PC-9 (cell line): Measurements from ENCODE around the gene SYDE2. TPM values are rescaled to one million over a fixed set of nuclear protein-coding genes. Genes with fewer than 3 reads are reported as not detected.

ENCODE experiments used
- BruUV-seq: library from RNA; stranded (reverse); fragments of 400-500 nt; replicated peaks from 2 replicates; lab custom pipeline; 2021; lab: Mats Ljungman, UMichigan
- CTCF ChIA-PET: fragments of 300-600 bp; sonication (Branson Sonifier 250); formaldehyde crosslinking; loops from one replicate; lab custom pipeline; 2022; ENCODE audit warnings: antibody characterized with exemption; lab: Charles Lee
- POLR2A ChIA-PET: fragments of 300-600 bp; sonication (Branson Sonifier 250); formaldehyde crosslinking; loops from one replicate; lab custom pipeline; 2022; ENCODE audit warnings: antibody characterized with exemption; ENCODE audit not compliant: unreplicated experiment; lab: Charles Lee
- DNase-seq, 2 experiments: peaks; one replicate each; pipeline versions ENCODE4 v3.0.0 to v3.0.0-alpha.2; 2015 to 2022; ENCODE audit warnings: mixed read lengths in 1 of 2
- H2AFZ ChIP-seq: fragments of 200-600 bp; sonication (generic); 2 replicates; pipeline ENCODE4 v1.8.1; 2017; ENCODE audit warnings: antibody characterized with exemption
- H3F3A ChIP-seq: fragments of 200-600 bp; sonication (generic); 2 replicates; pipeline ENCODE4 v1.8.1; 2017; ENCODE audit warnings: antibody characterized with exemption, mild to moderate bottlenecking, low read depth; ENCODE audit not compliant: insufficient read depth
- H3K27ac ChIP-seq: fragments of 200-600 bp; sonication (generic); 2 replicates; pipeline ENCODE4 v1.6.1; 2016; ENCODE audit warnings: mixed run types
- H3K27me3 ChIP-seq: fragments of 200-600 bp; sonication (generic); 2 replicates; pipeline ENCODE4 v1.6.1; 2016; ENCODE audit warnings: low read depth, mixed run types; ENCODE audit not compliant: insufficient read depth
- H3K36me3 ChIP-seq: fragments of 200-600 bp; sonication (generic); 2 replicates; pipeline ENCODE4 v1.6.1; 2016; ENCODE audit warnings: low read depth, mixed run types
- H3K4me1 ChIP-seq: fragments of 200-600 bp; sonication (generic); replicated peaks from 2 replicates; pipeline ENCODE4 v1.6.1; 2016; ENCODE audit warnings: mixed run types; ENCODE audit not compliant: insufficient read depth
- H3K4me2 ChIP-seq: fragments of 200-600 bp; sonication (generic); 2 replicates; pipeline ENCODE4 v1.6.1; 2017; ENCODE audit warnings: mixed run types
- H3K4me3 ChIP-seq: fragments of 200-600 bp; sonication (generic); 2 replicates; pipeline ENCODE4 v1.6.1; 2016; ENCODE audit warnings: mixed run types
- H3K79me2 ChIP-seq: fragments of 200-600 bp; sonication (generic); 2 replicates; pipeline ENCODE4 v1.6.1; 2017; ENCODE audit warnings: low read depth, mixed run types
- H3K9me2 ChIP-seq: fragments of 200-600 bp; sonication (generic); 2 replicates; pipeline ENCODE4 v1.8.1; 2017; ENCODE audit warnings: mild to moderate bottlenecking; ENCODE audit not compliant: insufficient read depth
- H3K9me3 ChIP-seq: fragments of 200-600 bp; sonication (generic); 2 replicates; pipeline ENCODE4 v1.8.1; 2016; ENCODE audit warnings: low read depth; ENCODE audit not compliant: insufficient read depth
- H4K20me1 ChIP-seq: fragments of 200-600 bp; sonication (generic); 2 replicates; pipeline ENCODE4 v1.8.1; 2017; ENCODE audit not compliant: insufficient read depth
- CTCF ChIP-seq: fragments of 200-600 bp; sonication (generic); conservative IDR thresholded peaks from 2 replicates; pipeline ENCODE4 v1.6.1; 2017; ENCODE audit warnings: mixed run types, antibody characterized with exemption, mild to moderate bottlenecking, moderate library complexity
- EZH2 ChIP-seq: fragments of 200-600 bp; sonication (generic); IDR thresholded peaks from 2 replicates; pipeline ENCODE4 v1.8.0; 2017; ENCODE audit warnings: antibody characterized with exemption, low read depth
- intact Hi-C: fragments of 100-400 bp; cut with micrococcal nuclease; formaldehyde crosslinking; loops from one replicate; pipeline ENCODE4 v1.10.0; 2022; ENCODE audit not compliant: unreplicated experiment
- total RNA-seq: library from RNA; stranded (reverse); gene quantifications from 2 replicates; pipeline ENCODE4 v1.2.3, GENCODE V29; 2021

SYDE2 gene
- total RNA-seq, 1 experiment from 2014 or later = 10.3 TPM

DNA sequence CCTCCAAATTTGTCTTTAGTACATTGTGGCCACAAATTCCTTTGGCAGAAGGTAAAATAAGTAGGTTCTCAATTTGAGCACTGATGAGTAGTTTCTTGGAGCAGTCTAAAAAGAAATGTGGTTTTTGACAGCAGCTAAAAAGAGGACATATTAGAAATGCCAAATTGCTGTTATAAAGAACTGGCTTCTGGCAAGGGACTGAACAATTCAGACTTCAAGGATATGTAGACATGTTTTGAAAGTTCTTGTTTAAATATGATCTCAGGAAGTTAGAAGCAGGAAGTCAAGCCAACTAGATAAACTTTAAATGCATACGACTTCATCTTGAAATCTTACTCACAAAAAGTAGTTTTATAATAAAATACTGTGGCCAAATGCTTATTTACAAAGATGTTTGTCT is 39.8 kb upstream of the SYDE2 start:
- intact Hi-C loops = no loop called here
- H4K20me1 ChIP-seq = no peaks in the 10 kb centered on the region
- H3K4me3 ChIP-seq = no peak overlapping the region
- no peak overlapping the region for H2AFZ ChIP-seq
- ChIA-PET CTCF (interaction anchor here (2.0 kb wide), 1 partner anchor 296 kb away, joined by 9 read pairs; no protein-coding TSS in a partner anchor), POLR2A (no interaction called here)
- H3K4me2 ChIP-seq = no peak overlapping the region
- H3K27me3 ChIP-seq = no peaks in the 10 kb centered on the region
- H3K4me1 ChIP-seq = peaks cover 22% of the 10 kb centered on the region
- 0 out of 2 replicates have a peak, but pooled peaks cover 6% of the 10 kb centered on the region for H3F3A ChIP-seq
- TF ChIP-seq EZH2 = no peak
- no peak for TF ChIP-seq CTCF
- H3K79me2 ChIP-seq = no peaks in the 10 kb centered on the region
- no TSS peak for BruUV-seq
- H3K27ac ChIP-seq = no peak overlapping the region
- H3K9me3 ChIP-seq = no peaks in the 10 kb centered on the region; the same call in 1 of the 2 replicates
- no peak for DNase-seq
- no peaks in the 10 kb centered on the region for H3K36me3 ChIP-seq
- no peaks in the 10 kb centered on the region for H3K9me2 ChIP-seq

GRCh38 chr1:85240174-85240601 is 39.4 kb upstream of the SYDE2 start:
- Histone ChIP-seq H3K4me1 (peaks cover 18% of the 10 kb centered on the region), H3K27me3 (no peaks in the 10 kb centered on the region), H3K36me3 (no peaks in the 10 kb centered on the region), H2AFZ (no peak overlapping the region), H3K9me3 (no peaks in the 10 kb centered on the region; the same call in 1 of the 2 replicates), H3K27ac (no peak overlapping the region), H3K79me2 (no peaks in the 10 kb centered on the region), H4K20me1 (no peaks in the 10 kb centered on the region), H3K4me3 (no peak overlapping the region), H3F3A (0 out of 2 replicates have a peak, but pooled peaks cover 6% of the 10 kb centered on the region), H3K9me2 (no peaks in the 10 kb centered on the region), H3K4me2 (no peak overlapping the region)
- POLR2A ChIA-PET = no interaction called here
- CTCF ChIA-PET = interaction anchor here (2.0 kb wide), 1 partner anchor 295 kb away, joined by 9 read pairs; no protein-coding TSS in a partner anchor
- peak; percentile 43; the same call in 1 of the 2 replicates for TF ChIP-seq CTCF
- no peak for TF ChIP-seq EZH2
- no peak for DNase-seq
- BruUV-seq = no TSS peak
- intact Hi-C loops = no loop called here

DNA sequence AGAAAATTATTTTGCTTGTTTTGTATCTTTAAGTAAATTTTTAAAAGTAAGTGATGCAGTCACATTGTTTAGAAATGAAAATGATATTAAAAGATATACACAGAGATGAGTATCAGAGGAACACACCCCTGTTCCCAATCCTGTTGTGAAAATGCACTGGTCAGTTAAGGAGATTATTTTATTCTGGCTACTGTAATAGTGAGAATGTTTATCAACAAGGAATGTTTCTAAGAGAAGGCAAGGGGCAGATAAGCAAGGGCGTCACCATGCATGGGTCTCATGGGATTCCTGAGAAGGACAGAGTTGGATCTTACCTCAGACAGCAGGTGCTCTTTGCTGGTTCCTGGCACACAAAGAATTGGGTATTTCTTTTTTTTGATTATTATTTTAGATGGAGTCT is 36.8 kb upstream of the SYDE2 start:
- Histone ChIP-seq H3K4me3 (no peak overlapping the region), H3K36me3 (no peaks in the 10 kb centered on the region), H3K4me2 (no peak overlapping the region), H2AFZ (no peak overlapping the region), H3K79me2 (no peaks in the 10 kb centered on the region), H3K9me2 (no peaks in the 10 kb centered on the region), H3K4me1 (no peaks in the 10 kb centered on the region), H4K20me1 (no peaks in the 10 kb centered on the region), H3K27me3 (no peaks in the 10 kb centered on the region), H3K9me3 (no peaks in the 10 kb centered on the region; the same call in 1 of the 2 replicates), H3F3A (no peaks in the 10 kb centered on the region), H3K27ac (no peak overlapping the region)
- CTCF ChIA-PET = no interaction called here
- intact Hi-C loops = no loop called here
- no TSS peak for BruUV-seq
- DNase-seq = no peak
- TF ChIP-seq EZH2 (no peak), CTCF (no peak)
- POLR2A ChIA-PET = no interaction called here
